SU-DHL-6 (cell line): ENCODE results near the gene C3.

Experiments
- H2AFZ ChIP-seq: fragments of 200-600 bp; sonication (generic); 2 replicates; pipeline ENCODE4 v1.6.1; 2014; ENCODE audit warnings: low read depth, mild to moderate bottlenecking, moderate library complexity, mixed read lengths, antibody characterized with exemption, low read length; ENCODE audit not compliant: severe bottlenecking
- H3F3A ChIP-seq: fragments of 200-600 bp; shearing (Covaris generic); 2 replicates; pipeline ENCODE4 v1.6.0; 2016; ENCODE audit warnings: antibody characterized with exemption, mild to moderate bottlenecking; ENCODE audit not compliant: insufficient read depth
- H3K27ac ChIP-seq: fragments of 200-600 bp; sonication (generic); 2 replicates; pipeline ENCODE4 v1.5.1; 2016; ENCODE audit warnings: low read depth, mild to moderate bottlenecking, low read length, moderate library complexity, mixed read lengths
- H3K27me3 ChIP-seq: fragments of 200-600 bp; sonication (generic), shearing (Covaris generic); 2 replicates; pipeline ENCODE4 v1.6.0; 2014; ENCODE audit warnings: mild to moderate bottlenecking, low read length
- H3K36me3 ChIP-seq: fragments of 200-600 bp; sonication (generic); 2 replicates; pipeline ENCODE4 v1.6.1; 2014; ENCODE audit warnings: mild to moderate bottlenecking, low read length, mixed read lengths
- H3K4me2 ChIP-seq: fragments of 300-600, 200-600 bp; shearing (Covaris generic), sonication (generic); 2 replicates; pipeline ENCODE4 v1.6.0; 2014; ENCODE audit warnings: low read length, low read depth, mild to moderate bottlenecking; ENCODE audit not compliant: poor library complexity, severe bottlenecking
- H3K4me3 ChIP-seq: fragments of 200-600 bp; sonication (generic); 2 replicates; pipeline ENCODE4 v1.5.1; 2014; ENCODE audit warnings: antibody characterized with exemption, low read length, mild to moderate bottlenecking, mixed read lengths; ENCODE audit not compliant: insufficient read depth, poor library complexity, severe bottlenecking
- H3K79me2 ChIP-seq: fragments of 200-600 bp; sonication (generic); 2 replicates; pipeline ENCODE4 v1.6.1; 2014; ENCODE audit warnings: mild to moderate bottlenecking, low read length, moderate library complexity; ENCODE audit not compliant: insufficient read depth
- H3K9ac ChIP-seq: fragments of 200-600 bp; sonication (generic); 2 replicates; pipeline ENCODE4 v1.7.0; 2014; ENCODE audit warnings: mild to moderate bottlenecking, low read length
- H3K9me2 ChIP-seq: fragments of 200-600 bp; sonication (generic); replicated peaks from 2 replicates; pipeline ENCODE4 v1.6.1; 2014; ENCODE audit warnings: low read length; ENCODE audit not compliant: insufficient read depth
- H3K9me3 ChIP-seq: fragments of 200-600 bp; sonication (generic); 2 replicates; pipeline ENCODE4 v1.6.1; 2014; ENCODE audit warnings: low read length, mixed read lengths; ENCODE audit not compliant: insufficient read depth
- H4K20me1 ChIP-seq: fragments of 200-600 bp; sonication (generic); 2 replicates; pipeline ENCODE4 v1.6.1; 2014; ENCODE audit warnings: low read depth, mild to moderate bottlenecking, antibody characterized with exemption, low read length, moderate library complexity, mixed read lengths
- EZH2phosphoT487 ChIP-seq: fragments of 200-600 bp; sonication (generic), shearing (Covaris generic); conservative IDR thresholded peaks from 2 replicates; pipeline ENCODE4 v1.6.1; 2018; ENCODE audit warnings: mild to moderate bottlenecking, antibody characterized with exemption, low read length, moderate library complexity, mixed read lengths
- TF ChIP-seq, protein P1 (sequence below): fragments of 200-600 bp; sonication (generic); IDR thresholded peaks from one replicate; pipeline ENCODE4 v1.5.1; 2017; ENCODE audit warnings: antibody characterized with exemption, mild to moderate bottlenecking, low read length, moderate library complexity; ENCODE audit not compliant: insufficient read depth, poor library complexity, severe bottlenecking

Gene C3

DNA sequence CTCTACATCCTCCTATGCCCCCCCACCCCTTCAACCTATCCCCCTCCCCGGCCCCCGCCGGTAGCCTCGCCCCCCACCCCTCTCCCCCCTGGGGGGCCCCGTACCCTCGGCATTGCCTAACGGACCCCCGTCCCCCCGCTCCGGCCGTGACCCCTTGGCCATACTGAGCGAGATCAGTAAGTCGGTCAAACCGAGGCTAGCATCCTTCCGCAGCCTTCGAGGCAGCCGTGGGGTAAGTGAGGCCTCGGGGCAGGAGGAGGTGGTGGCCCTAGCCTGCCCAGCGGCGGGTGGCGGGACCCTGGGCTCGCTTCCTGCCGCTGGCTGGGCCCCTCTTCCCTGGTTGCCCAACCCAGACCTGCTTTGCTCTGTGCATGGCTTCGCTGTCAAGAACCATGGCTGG, 25.5 kb upstream of the C3 start:
- Histone ChIP-seq H3K9ac (no peak overlapping the region), H3K36me3 (no peaks in the 10 kb centered on the region; the same call in 1 of the 2 replicates)
- TF ChIP-seq, protein P1, sequence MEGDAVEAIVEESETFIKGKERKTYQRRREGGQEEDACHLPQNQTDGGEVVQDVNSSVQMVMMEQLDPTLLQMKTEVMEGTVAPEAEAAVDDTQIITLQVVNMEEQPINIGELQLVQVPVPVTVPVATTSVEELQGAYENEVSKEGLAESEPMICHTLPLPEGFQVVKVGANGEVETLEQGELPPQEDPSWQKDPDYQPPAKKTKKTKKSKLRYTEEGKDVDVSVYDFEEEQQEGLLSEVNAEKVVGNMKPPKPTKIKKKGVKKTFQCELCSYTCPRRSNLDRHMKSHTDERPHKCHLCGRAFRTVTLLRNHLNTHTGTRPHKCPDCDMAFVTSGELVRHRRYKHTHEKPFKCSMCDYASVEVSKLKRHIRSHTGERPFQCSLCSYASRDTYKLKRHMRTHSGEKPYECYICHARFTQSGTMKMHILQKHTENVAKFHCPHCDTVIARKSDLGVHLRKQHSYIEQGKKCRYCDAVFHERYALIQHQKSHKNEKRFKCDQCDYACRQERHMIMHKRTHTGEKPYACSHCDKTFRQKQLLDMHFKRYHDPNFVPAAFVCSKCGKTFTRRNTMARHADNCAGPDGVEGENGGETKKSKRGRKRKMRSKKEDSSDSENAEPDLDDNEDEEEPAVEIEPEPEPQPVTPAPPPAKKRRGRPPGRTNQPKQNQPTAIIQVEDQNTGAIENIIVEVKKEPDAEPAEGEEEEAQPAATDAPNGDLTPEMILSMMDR, result no peak
- no peak for TF ChIP-seq EZH2phosphoT487

DNA sequence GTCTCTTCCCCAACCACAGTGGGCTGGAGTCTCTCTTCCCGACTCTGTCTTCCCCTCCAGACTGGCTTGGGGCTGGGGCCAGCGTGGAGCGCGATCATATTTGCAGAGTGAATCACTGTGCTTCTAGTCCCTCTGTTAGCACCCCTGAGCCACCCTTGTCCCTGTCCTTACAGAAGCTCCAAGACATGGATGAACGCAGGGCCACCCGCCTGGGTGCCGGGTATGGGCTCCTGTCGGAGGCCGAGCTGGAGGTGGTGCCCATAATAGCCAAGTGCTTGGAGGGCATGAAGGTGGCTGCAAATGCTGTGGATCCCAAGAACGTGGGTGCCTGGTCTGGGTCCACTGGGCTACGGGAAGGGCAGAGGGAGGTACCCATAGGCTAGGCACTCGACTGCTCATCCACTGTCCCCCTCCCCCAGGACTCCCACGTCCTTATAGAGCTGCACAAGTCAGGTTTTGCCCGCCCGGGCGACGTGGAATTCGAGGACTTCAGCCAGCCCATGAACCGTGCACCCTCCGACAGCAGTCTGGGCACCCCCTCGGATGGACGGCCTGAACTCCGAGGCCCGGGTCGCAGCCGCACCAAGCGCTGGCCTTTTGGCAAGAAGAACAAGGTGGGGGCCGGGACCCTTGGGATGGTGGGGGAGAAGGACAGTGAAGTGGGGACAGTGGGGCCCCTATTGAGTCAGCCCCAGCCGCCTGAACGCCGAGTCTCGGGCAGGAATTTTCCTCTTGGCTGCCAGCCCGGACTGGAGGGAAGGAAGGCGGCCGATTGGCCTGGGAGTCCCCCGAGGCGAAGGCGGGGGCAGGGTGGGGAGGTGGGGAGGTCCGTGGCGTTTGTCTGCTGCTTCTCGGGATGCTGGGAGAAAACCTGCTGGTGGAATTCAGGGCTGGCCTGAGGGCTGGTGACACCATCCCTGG, 24.2 kb upstream of the C3 start:
- Histone ChIP-seq H3K36me3 (no peaks in the 10 kb centered on the region; the same call in 1 of the 2 replicates), H3K27me3 (no peaks in the 10 kb centered on the region), H3K9ac (no peak overlapping the region), H3K79me2 (no peaks in the 10 kb centered on the region), H4K20me1 (no peaks in the 10 kb centered on the region), H3K4me2 (no peak overlapping the region), H3K4me3 (no peak overlapping the region), H3K9me2 (no peaks in the 10 kb centered on the region), H2AFZ (no peak overlapping the region), H3K27ac (no peak overlapping the region), H3K9me3 (no peaks in the 10 kb centered on the region), H3F3A (peaks cover 9% of the 10 kb centered on the region; the same call in 1 of the 2 replicates)
- TF ChIP-seq, protein P1, result no peak
- TF ChIP-seq EZH2phosphoT487, result no peak

More for the DNA sequence above, 25.5 kb upstream of the C3 start:
- no peaks in the 10 kb centered on the region for H3K9me3 ChIP-seq
- H3K79me2 ChIP-seq, result no peaks in the 10 kb centered on the region
- H3K27ac ChIP-seq, result no peak overlapping the region
- no peaks in the 10 kb centered on the region for H3K27me3 ChIP-seq
- H2AFZ ChIP-seq, result no peak overlapping the region
- no peak overlapping the region for H3K4me3 ChIP-seq
- peaks cover 6% of the 10 kb centered on the region; the same call in 1 of the 2 replicates for H3F3A ChIP-seq
- no peaks in the 10 kb centered on the region for H3K9me2 ChIP-seq
- H4K20me1 ChIP-seq, result no peaks in the 10 kb centered on the region
- H3K4me2 ChIP-seq, result no peak overlapping the region

DNA sequence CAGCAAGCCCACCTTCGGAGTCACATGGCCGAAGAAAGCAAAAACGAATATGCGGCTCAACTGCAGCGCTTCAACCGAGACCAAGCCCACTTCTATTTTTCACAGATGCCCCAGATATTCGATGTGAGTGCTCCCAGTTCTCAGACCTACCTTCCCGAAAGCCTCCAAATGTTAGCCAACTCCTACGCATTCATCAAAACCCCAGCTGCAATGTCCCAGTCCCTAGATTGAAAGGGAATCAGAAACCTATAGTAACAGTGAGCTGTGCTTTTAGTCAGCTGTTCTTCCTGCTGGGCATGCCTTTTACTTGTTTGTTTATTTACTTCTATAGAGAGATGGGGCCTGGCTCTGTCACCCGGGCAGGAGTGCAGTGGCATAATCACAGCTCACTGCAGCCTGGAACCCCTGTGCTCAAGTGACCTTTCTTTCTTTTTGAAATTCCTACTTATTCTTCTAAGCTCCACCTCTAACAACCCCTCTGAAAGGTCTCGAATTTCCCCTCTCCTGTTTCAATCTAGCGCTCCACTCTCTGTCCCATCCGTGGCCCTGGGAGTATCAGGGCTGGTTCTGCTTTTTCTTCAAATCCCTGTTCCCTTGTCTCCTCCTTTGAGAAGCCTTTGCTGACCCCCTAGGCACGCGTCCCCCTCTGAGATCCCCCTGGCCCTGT, 23.4 kb upstream of the C3 start:
- Histone ChIP-seq H3K27me3 (no peaks in the 10 kb centered on the region), H3K9me3 (no peaks in the 10 kb centered on the region), H3K9me2 (no peaks in the 10 kb centered on the region), H2AFZ (no peak overlapping the region), H3K4me3 (no peak overlapping the region), H3K36me3 (no peaks in the 10 kb centered on the region; the same call in 1 of the 2 replicates), H3F3A (peaks cover 13% of the 10 kb centered on the region), H3K9ac (no peak overlapping the region), H3K4me2 (no peak overlapping the region), H4K20me1 (no peaks in the 10 kb centered on the region), H3K27ac (no peak overlapping the region), H3K79me2 (no peaks in the 10 kb centered on the region)
- TF ChIP-seq, protein P1, result no peak
- TF ChIP-seq EZH2phosphoT487, result no peak
